GM10248 (cell line): ENCODE results near the gene FAM184A.
"Not testable (repeated sequence)": the region's sequence is repeated elsewhere in the genome, so short reads cannot be mapped to it uniquely, and the experiment has no call there.

Experiments used
- CTCF ChIA-PET: fragments of 300-600 bp; sonication (Branson Sonifier 250); formaldehyde crosslinking; extraction: SDS; loops from one replicate; lab custom pipeline; 2021; ENCODE audit warnings: antibody characterized with exemption; lab: Yijun Ruan, JAX
- POLR2A ChIA-PET: fragments of 350-650 bp; sonication (Branson Sonifier 250); formaldehyde crosslinking; extraction: SDS; loops from one replicate; lab custom pipeline; 2020; ENCODE audit warnings: antibody characterized with exemption; lab: Yijun Ruan, JAX
- DNase-seq: peaks from one replicate; pipeline ENCODE4 v3.0.0; 2012; ENCODE audit errors: extremely low spot score
- CTCF ChIP-seq: IDR thresholded peaks from 2 replicates; pipeline ENCODE4 v1.5.1; 2012; ENCODE audit warnings: mild to moderate bottlenecking, low read depth; ENCODE audit errors: extremely low read depth, missing control alignments, control extremely low read depth

The FAM184A gene

GRCh38 chr6:119020597-119021561 is 57.6 kb downstream of the FAM184A start:
- DNase-seq, result no peak
- POLR2A ChIA-PET, result no interaction called here
- no peak for TF ChIP-seq CTCF
- CTCF ChIA-PET, result interaction anchor here (1.0 kb wide), 1 partner anchor 14 kb away, joined by 3 read pairs; no protein-coding TSS in a partner anchor

GRCh38 chr6:119015165-119015564 is 63.3 kb downstream of the FAM184A start:
- POLR2A ChIA-PET, DNase-seq: not testable (repeated sequence)
- CTCF ChIA-PET, result interaction anchor here (1.0 to 3.2 kb wide), 2 partner anchors 8 to 21 kb away, joined by 4 to 12 read pairs; no protein-coding TSS in a partner anchor

GRCh38 chr6:119012521-119012920 is 65.9 kb downstream of the FAM184A start:
- ChIA-PET CTCF (interaction anchor here (3.2 kb wide), 1 partner anchor 11 kb away, joined by 12 read pairs; no protein-coding TSS in a partner anchor), POLR2A (no interaction called here)
- TF ChIP-seq CTCF, result no peak
- DNase-seq, result no peak

- POLR2A ChIA-PET, DNase-seq, CTCF ChIA-PET: not testable (repeated sequence)
Observed at GRCh38 chr6:119009266-119009665, 69.2 kb downstream of the FAM184A start.

- TF ChIP-seq CTCF, result no peak
- ChIA-PET CTCF (interaction anchor here (0.7 kb wide), 1 partner anchor 73 kb away, joined by 3 read pairs; no protein-coding TSS in a partner anchor), POLR2A (no interaction called here)
- no peak for DNase-seq
Observed at GRCh38 chr6:119006974-119007373, 71.5 kb downstream of the FAM184A start.

GRCh38 chr6:119002069-119002468 is 76.4 kb downstream of the FAM184A start:
- no peak for TF ChIP-seq CTCF
- POLR2A ChIA-PET, result no interaction called here
- CTCF ChIA-PET, result no interaction called here

GRCh38 chr6:118999494-119000040 is 78.9 kb downstream of the FAM184A start:
- ChIA-PET POLR2A (no interaction called here), CTCF (no interaction called here)
- no peak for TF ChIP-seq CTCF

More at GRCh38 chr6:119002069-119002468, 76.4 kb downstream of the FAM184A start:
- no peak for DNase-seq

GRCh38 chr6:118997426-118997825 is 81.0 kb downstream of the FAM184A start:
- CTCF ChIA-PET, POLR2A ChIA-PET, DNase-seq: not testable (repeated sequence)

More at GRCh38 chr6:118999494-119000040, 78.9 kb downstream of the FAM184A start:
- no peak for DNase-seq
